ENCODE measurements around the gene MYMK.

Gene MYMK

GRCh38 chr9:133533857-133534256 is 9.1 kb upstream of the MYMK start:
- DNase-seq = no peak

GRCh38 chr9:133532937-133533668 is 8.3 kb upstream of the MYMK start:
- DNase-seq = peak; percentile 37 to 73

GRCh38 chr9:133531293-133531692 is 6.5 kb upstream of the MYMK start:
- DNase-seq = no peak

GRCh38 chr9:133529874-133530273 is 5.1 kb upstream of the MYMK start:
- DNase-seq = no peak

- DNase-seq = no peak
Measured at GRCh38 chr9:133529457-133529856, 4.7 kb upstream of the MYMK start.

GRCh38 chr9:133528876-133529241 is 4.1 kb upstream of the MYMK start:
- no peak for DNase-seq

GRCh38 chr9:133528001-133528875 is 3.5 kb upstream of the MYMK start:
- DNase-seq = no peak

GRCh38 chr9:133527444-133527920 is 2.7 kb upstream of the MYMK start:
- no peak for DNase-seq

GRCh38 chr9:133526721-133527321 is 2.1 kb upstream of the MYMK start:
- DNase-seq = no peak

- no peak for DNase-seq
Measured at GRCh38 chr9:133525677-133526076, 918 bp upstream of the MYMK start.

- no peak for DNase-seq
Measured at GRCh38 chr9:133524146-133524545, 613 bp downstream of the MYMK start.

GRCh38 chr9:133523106-133523505 is 1.7 kb downstream of the MYMK start:
- DNase-seq = no peak

GRCh38 chr9:133522073-133522910 is 2.5 kb downstream of the MYMK start:
- no peak for DNase-seq

- DNase-seq = no peak
Measured at GRCh38 chr9:133521122-133522072, 3.4 kb downstream of the MYMK start.

- DNase-seq = no peak
Measured at GRCh38 chr9:133520121-133520835, 4.5 kb downstream of the MYMK start.

GRCh38 chr9:133519693-133520092 is 5.1 kb downstream of the MYMK start:
- no peak for DNase-seq

GRCh38 chr9:133518706-133519449 is 5.9 kb downstream of the MYMK start:
- DNase-seq = no peak

GRCh38 chr9:133518200-133518599 is 6.6 kb downstream of the MYMK start:
- no peak for DNase-seq

- DNase-seq = no peak
Measured at GRCh38 chr9:133517711-133518110, 7.0 kb downstream of the MYMK start.

- no peak for DNase-seq
Measured at GRCh38 chr9:133516961-133517350, 7.8 kb downstream of the MYMK start.

Data from NCI-H526 (cell line).